Endothelial cell of umbilical vein (primary cell): ENCODE data around the gene ENTPD1. TPM values are rescaled to one million over a fixed set of nuclear protein-coding genes. Genes with fewer than 3 reads are reported as not detected.

Experiments
- BruUV-seq: library from RNA; stranded (reverse); fragments of 400-500 nt; replicated peaks from 2 replicates; lab custom pipeline; 2021; lab: Mats Ljungman, UMichigan
- CTCF ChIA-PET: fragments of 300-600, 350-600 bp; sonication (Branson Sonifier 250); formaldehyde crosslinking; loops from one replicate; lab custom pipeline; 2021; ENCODE audit warnings: antibody characterized with exemption, inconsistent platforms; lab: Charles Lee
- POLR2A ChIA-PET: fragments of 300-600, 350-600 bp; sonication (Branson Sonifier 250); formaldehyde crosslinking; loops from one replicate; lab custom pipeline; 2021; ENCODE audit warnings: antibody characterized with exemption, inconsistent platforms; lab: Charles Lee
- DNase-seq: peaks from one replicate; pipeline ENCODE4 v3.0.0-alpha.2; 2011; ENCODE audit warnings: low read depth, low spot score
- FAIRE-seq: peaks from 2 replicates; lab custom pipeline; 2011; peaks lifted over from hg19 to GRCh38; lab: Jason Lieb, UNC
- H2AFZ ChIP-seq: 2 replicates; pipeline ENCODE4 v1.6.0; 2012; ENCODE audit warnings: low read depth, low read length, control low read depth, inconsistent platforms
- H3K27ac ChIP-seq: 2 replicates; pipeline ENCODE4 v1.5.1; 2011; ENCODE audit warnings: low read depth, mild to moderate bottlenecking, control low read depth, low read length, moderate library complexity; ENCODE audit not compliant: insufficient read depth
- H3K27me3 ChIP-seq, 2 experiments: 2 replicates each; pipeline versions ENCODE4 v1.6.0 to v1.6.1; 2011; ENCODE audit warnings: low read length in 2 of 2, mixed read lengths in 1 of 2; ENCODE audit not compliant: control insufficient read depth in 2 of 2, insufficient read depth in 2 of 2
- H3K36me3 ChIP-seq, 2 experiments: 2 replicates in 1 of 2; 3 replicates in 1 of 2; pipeline ENCODE4 v1.5.1; 2011; ENCODE audit warnings: low read length in 2 of 2, mild to moderate bottlenecking in 1 of 2, moderate library complexity in 1 of 2; ENCODE audit not compliant: control insufficient read depth in 2 of 2, insufficient read depth in 2 of 2; ENCODE audit errors: extremely low read depth in 1 of 2
- H3K4me1 ChIP-seq: 3 replicates; pipeline ENCODE4 v1.5.1; 2011; ENCODE audit warnings: mild to moderate bottlenecking, low read length; ENCODE audit not compliant: control insufficient read depth, insufficient read depth; ENCODE audit errors: extremely low read depth
- H3K4me2 ChIP-seq: 2 replicates; pipeline ENCODE4 v1.6.1; 2011; ENCODE audit warnings: low read length, control low read depth, mixed read lengths; ENCODE audit not compliant: insufficient read depth
- H3K4me3 ChIP-seq, 3 experiments: fragments of 200-600 bp in 1 of 3; sonication (generic), shearing (Covaris generic) in 1 of 3; replicated peaks in 1 of 3; 2 replicates each; pipeline ENCODE4 v1.5.1; 2011 to 2016; ENCODE audit warnings: control low read depth in 3 of 3, low read length in 3 of 3, mild to moderate bottlenecking in 2 of 3, inconsistent platforms in 1 of 3, low read depth in 1 of 3, moderate library complexity in 1 of 3; ENCODE audit not compliant: insufficient read depth in 1 of 3
- H3K79me2 ChIP-seq: 2 replicates; pipeline ENCODE4 v1.6.0; 2012; ENCODE audit warnings: low read length, inconsistent platforms; ENCODE audit not compliant: control insufficient read depth, insufficient read depth
- H3K9ac ChIP-seq: replicated peaks from 2 replicates; pipeline ENCODE3; 2011; ENCODE audit warnings: low read length, control low read depth; ENCODE audit not compliant: insufficient read depth; ENCODE audit errors: extremely low read depth
- H3K9me1 ChIP-seq: replicated peaks from 3 replicates; pipeline ENCODE4 v1.6.0; 2011; ENCODE audit warnings: mild to moderate bottlenecking, low read length; ENCODE audit not compliant: control insufficient read depth, insufficient read depth; ENCODE audit errors: extremely low read depth
- H3K9me3 ChIP-seq: replicated peaks from 2 replicates; pipeline ENCODE4 v1.5.1; 2012; ENCODE audit warnings: low read length, inconsistent platforms; ENCODE audit not compliant: control insufficient read depth, insufficient read depth
- H4K20me1 ChIP-seq: replicated peaks from 2 replicates; pipeline ENCODE3; 2011; ENCODE audit warnings: mild to moderate bottlenecking, low read length; ENCODE audit not compliant: control insufficient read depth, insufficient read depth; ENCODE audit errors: extremely low read depth
- FOS ChIP-seq: IDR thresholded peaks from 2 replicates; pipeline ENCODE4 v1.6.1; 2011; ENCODE audit warnings: mild to moderate bottlenecking, low read length, moderate library complexity, borderline replicate concordance; ENCODE audit not compliant: insufficient read depth
- GATA2 ChIP-seq: IDR thresholded peaks from 2 replicates; pipeline ENCODE4 v1.7.0; 2011; ENCODE audit warnings: low read depth, mild to moderate bottlenecking, moderate library complexity, mixed read lengths, low read length; ENCODE audit not compliant: insufficient read length, insufficient read depth
- MYC ChIP-seq: IDR thresholded peaks from one replicate; pipeline ENCODE4 v1.6.1; 2011; ENCODE audit warnings: mild to moderate bottlenecking, low read depth, low read length
- POLR2AphosphoS5 ChIP-seq: IDR thresholded peaks from 2 replicates; pipeline ENCODE4 v1.6.1; 2012; ENCODE audit warnings: low read depth, mild to moderate bottlenecking, control low read depth, low read length, moderate library complexity; ENCODE audit not compliant: insufficient read depth
- dilution Hi-C: fragments of 300-500 bp; cut with MboI; formaldehyde crosslinking; loops from one replicate; pipeline ENCODE4 v1.15.0; 2019; ENCODE audit warnings: low sequenced_read_pairs; ENCODE audit not compliant: extremely low pct_ligation_motif_present
- intact Hi-C: fragments of 100-400 bp; cut with micrococcal nuclease; formaldehyde crosslinking; loops from one replicate; pipeline ENCODE4 v1.10.0; 2022
- polyA plus RNA-seq, 4 experiments: library from polyadenylated mRNA; depleted of rRNA in 3 of 4; stranded (reverse) in 3 of 4; unstranded in 1 of 4; fragments of >200 nt; gene quantifications; 2 replicates each; pipeline versions ENCODE4 v1.2.1 to v1.2.3, GENCODE V29; 2011 to 2012; ENCODE audit warnings: missing spikeins in 1 of 4
- total RNA-seq: library from RNA; stranded (reverse); gene quantifications from 2 replicates; pipeline ENCODE4 v1.2.3, GENCODE V29; 2021
- TF ChIP-seq, protein P1 (sequence below), 2 donors: IDR thresholded peaks; 1 replicate in 1 of 2; 2 replicates in 1 of 2; pipeline ENCODE4 v1.5.1; 2011; ENCODE audit warnings: low read length in 2 of 2, mild to moderate bottlenecking in 2 of 2, moderate library complexity in 2 of 2, control low read depth in 1 of 2, inconsistent platforms in 1 of 2, low read depth in 1 of 2; ENCODE audit not compliant: insufficient read depth in 1 of 2; ENCODE audit errors: extremely low read depth in 1 of 2

The ENTPD1 gene
- total and polyA plus RNA-seq, 2 donors (not counting 3 experiments of a cell fraction or from before 2014, with no cell fraction given) = 10.2 to 23.0 TPM

DNA sequence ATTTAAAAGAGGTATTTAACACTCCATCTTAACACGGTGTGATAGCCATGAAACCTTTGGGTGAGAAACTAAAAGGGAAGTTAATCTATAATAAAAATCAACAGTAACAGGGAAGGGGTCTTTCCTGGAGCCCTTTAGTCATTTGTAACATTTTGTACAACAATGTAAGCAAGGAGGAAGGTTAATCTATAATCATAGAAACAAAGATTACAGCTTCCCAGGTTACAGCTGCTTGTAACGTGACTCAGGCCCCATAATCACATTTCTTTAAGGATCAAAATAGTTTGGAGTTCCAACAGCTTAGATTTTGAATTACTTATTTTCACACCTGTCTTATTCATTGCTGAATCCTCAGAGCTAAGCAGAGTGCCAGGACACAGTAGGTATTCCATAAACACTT is 133.9 kb downstream of the ENTPD1 start:
- H3K4me1 ChIP-seq = no peaks in the 10 kb centered on the region
- TF ChIP-seq MYC (no peak), FOS (no peak), GATA2 (no peak), POLR2AphosphoS5 (no peak)
- TF ChIP-seq, protein P1, sequence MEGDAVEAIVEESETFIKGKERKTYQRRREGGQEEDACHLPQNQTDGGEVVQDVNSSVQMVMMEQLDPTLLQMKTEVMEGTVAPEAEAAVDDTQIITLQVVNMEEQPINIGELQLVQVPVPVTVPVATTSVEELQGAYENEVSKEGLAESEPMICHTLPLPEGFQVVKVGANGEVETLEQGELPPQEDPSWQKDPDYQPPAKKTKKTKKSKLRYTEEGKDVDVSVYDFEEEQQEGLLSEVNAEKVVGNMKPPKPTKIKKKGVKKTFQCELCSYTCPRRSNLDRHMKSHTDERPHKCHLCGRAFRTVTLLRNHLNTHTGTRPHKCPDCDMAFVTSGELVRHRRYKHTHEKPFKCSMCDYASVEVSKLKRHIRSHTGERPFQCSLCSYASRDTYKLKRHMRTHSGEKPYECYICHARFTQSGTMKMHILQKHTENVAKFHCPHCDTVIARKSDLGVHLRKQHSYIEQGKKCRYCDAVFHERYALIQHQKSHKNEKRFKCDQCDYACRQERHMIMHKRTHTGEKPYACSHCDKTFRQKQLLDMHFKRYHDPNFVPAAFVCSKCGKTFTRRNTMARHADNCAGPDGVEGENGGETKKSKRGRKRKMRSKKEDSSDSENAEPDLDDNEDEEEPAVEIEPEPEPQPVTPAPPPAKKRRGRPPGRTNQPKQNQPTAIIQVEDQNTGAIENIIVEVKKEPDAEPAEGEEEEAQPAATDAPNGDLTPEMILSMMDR (IDR thresholded peaks at IDR 0.05; ENCODE audit: extremely low read depth in 1 of 2, insufficient read depth in 1 of 2, low read depth in 1 of 2, low read length in 2 of 2) = no peak
- intact Hi-C loops (no loop called here), dilution Hi-C loops (no loop called here)
- no peaks in the 10 kb centered on the region for H3K9me1 ChIP-seq
- no peaks in the 10 kb centered on the region for H3K36me3 ChIP-seq
- no peaks in the 10 kb centered on the region for H3K79me2 ChIP-seq
- no peaks in the 10 kb centered on the region for H3K9me3 ChIP-seq
- CTCF ChIA-PET = interaction anchor here (1.1 to 1.3 kb wide), 3 partner anchors 12 to 24 kb away, joined by 4 to 6 read pairs (median 6); partner anchors contain the start of gene CC2D2B
- no peak for FAIRE-seq
- H4K20me1 ChIP-seq = no peaks in the 10 kb centered on the region
- H2AFZ ChIP-seq = no peak overlapping the region
- H3K27me3 ChIP-seq = no peaks in the 10 kb centered on the region
- no peak overlapping the region for H3K4me2 ChIP-seq
- H3K9ac ChIP-seq = no peak overlapping the region
- H3K27ac ChIP-seq = no peak overlapping the region
- BruUV-seq = no TSS peak
- DNase-seq = no peak
- no peak overlapping the region for H3K4me3 ChIP-seq
- POLR2A ChIA-PET = no interaction called here
